Measurements from ENCODE around the gene BCL2L11.

The BCL2L11 gene

GRCh38 chr2:111178730-111179405 is 58.2 kb downstream of the BCL2L11 start:
- Histone ChIP-seq H3K4me1 (no peaks in the 10 kb centered on the region), H3K9me3 (no peaks in the 10 kb centered on the region), H3K36me3 (no peaks in the 10 kb centered on the region), H3K27me3 (no peaks in the 10 kb centered on the region), H3K4me3 (ENCODE audit: low read depth, low read length) (no peak overlapping the region)
- DNase-seq: no peak
- TF ChIP-seq CTCF (IDR thresholded peaks at IDR 0.05; ENCODE audit: low read depth, low read length): no peak

GRCh38 chr2:111182121-111182520 is 61.4 kb downstream of the BCL2L11 start:
- no peak for TF ChIP-seq CTCF (IDR thresholded peaks at IDR 0.05; ENCODE audit: low read depth, low read length)
- Histone ChIP-seq H3K9me3 (no peaks in the 10 kb centered on the region), H3K27me3 (no peaks in the 10 kb centered on the region), H3K36me3 (no peaks in the 10 kb centered on the region), H3K4me1 (no peaks in the 10 kb centered on the region), H3K4me3 (ENCODE audit: low read depth, low read length) (no peak overlapping the region)
- no peak for DNase-seq

GRCh38 chr2:111182740-111183139 is 62.0 kb downstream of the BCL2L11 start:
- no peaks in the 10 kb centered on the region for H3K36me3 ChIP-seq
- no peak overlapping the region for H3K4me3 ChIP-seq (ENCODE audit: low read depth, low read length)
- no peak for TF ChIP-seq CTCF (IDR thresholded peaks at IDR 0.05; ENCODE audit: low read depth, low read length)
- no peak for DNase-seq
- H3K27me3 ChIP-seq: no peaks in the 10 kb centered on the region
- H3K9me3 ChIP-seq: no peaks in the 10 kb centered on the region
- H3K4me1 ChIP-seq: no peaks in the 10 kb centered on the region

GRCh38 chr2:111184725-111185310 is 64.1 kb downstream of the BCL2L11 start:
- no peak for TF ChIP-seq CTCF (IDR thresholded peaks at IDR 0.05; ENCODE audit: low read depth, low read length)
- no peaks in the 10 kb centered on the region for H3K9me3 ChIP-seq
- H3K4me1 ChIP-seq: no peaks in the 10 kb centered on the region
- H3K4me3 ChIP-seq (ENCODE audit: low read depth, low read length): no peak overlapping the region
- H3K36me3 ChIP-seq: no peaks in the 10 kb centered on the region
- no peak for DNase-seq
- H3K27me3 ChIP-seq: no peaks in the 10 kb centered on the region

- H3K27me3 ChIP-seq: no peaks in the 10 kb centered on the region
- no peak for DNase-seq
These were observed 64.8 kb downstream of the BCL2L11 start for GRCh38 chr2:111185361-111186022.

More at GRCh38 chr2:111185361-111186022, 64.8 kb downstream of the BCL2L11 start:
- TF ChIP-seq CTCF (IDR thresholded peaks at IDR 0.05; ENCODE audit: low read depth, low read length): no peak
- no peaks in the 10 kb centered on the region for H3K36me3 ChIP-seq
- H3K4me3 ChIP-seq (ENCODE audit: low read depth, low read length): no peak overlapping the region
- no peaks in the 10 kb centered on the region for H3K4me1 ChIP-seq
- no peaks in the 10 kb centered on the region for H3K9me3 ChIP-seq
